Upper lobe of right lung (tissue), 1 donor: ENCODE measurements around the gene UBE2I. TPM values are rescaled to one million over a fixed set of nuclear protein-coding genes. Genes with fewer than 3 reads are reported as not detected.

Experiments
- ATAC-seq: fragments of 200-7000 bp; cut with Tn5 transposase; one replicate; pipeline ENCODE4 v1.9.1; 2020; ENCODE audit warnings: mild to moderate bottlenecking, moderate library complexity
- DNase-seq: peaks from one replicate; pipeline ENCODE4 v3.0.0-alpha.2; 2020
- H3K27ac ChIP-seq: fragments of 200-600 bp; one replicate; pipeline ENCODE4 v1.8.0; 2022
- H3K27me3 ChIP-seq: fragments of 200-600 bp; one replicate; pipeline ENCODE4 v1.8.0; 2022; ENCODE audit warnings: mild to moderate bottlenecking
- H3K36me3 ChIP-seq: fragments of 200-600 bp; one replicate; pipeline ENCODE4 v1.8.0; 2022
- H3K4me1 ChIP-seq: fragments of 200-600 bp; one replicate; pipeline ENCODE4 v1.8.0; 2022
- H3K4me3 ChIP-seq: fragments of 200-600 bp; one replicate; pipeline ENCODE4 v1.8.0; 2022; ENCODE audit warnings: mild to moderate bottlenecking
- H3K9me3 ChIP-seq: fragments of 200-600 bp; one replicate; pipeline ENCODE4 v1.8.0; 2022
- CTCF ChIP-seq: fragments of 200-600 bp; IDR thresholded peaks from one replicate; pipeline ENCODE4 v1.8.0; 2022; ENCODE audit warnings: antibody characterized with exemption
- intact Hi-C: fragments of 100-400 bp; cut with DNase I; formaldehyde crosslinking; loops from one replicate; pipeline ENCODE4 v1.11.0; 2022
- total RNA-seq: library from RNA; stranded (reverse); fragmentation: NEBNext Ultra II Directional; extraction: Animal tissue kit (Norgen Biotek cat#: 25700); gene quantifications from one replicate; pipeline ENCODE4 v1.2.1, GENCODE V29; 2021
- donor health status: DM: no; HTN: yes; CAD: no; lungs with severe emphysema.

UBE2I gene
- total RNA-seq, 1 donor from 2014 or later, result 95.6 TPM

- Histone ChIP-seq H3K4me1 (no peaks in the 10 kb centered on the region), H3K27ac (no peak overlapping the region), H3K4me3 (no peak overlapping the region), H3K9me3 (no peaks in the 10 kb centered on the region), H3K27me3 (no peaks in the 10 kb centered on the region), H3K36me3 (peaks cover 69% of the 10 kb centered on the region)
- ATAC-seq, result no peak
- TF ChIP-seq CTCF, result no peak
- intact Hi-C loops, result no loop called here
- DNase-seq, result no peak
Measured at GRCh38 chr16:1362807-1363206, 53.4 kb downstream of the UBE2I start.

- intact Hi-C loops, result no loop called here
- Histone ChIP-seq H3K36me3 (peaks cover 69% of the 10 kb centered on the region), H3K27me3 (no peaks in the 10 kb centered on the region), H3K27ac (no peak overlapping the region), H3K4me3 (no peak overlapping the region), H3K9me3 (no peaks in the 10 kb centered on the region), H3K4me1 (no peaks in the 10 kb centered on the region)
- DNase-seq (peak; percentile 77), ATAC-seq (peak; percentile 89)
- TF ChIP-seq CTCF, result peak; percentile 67
Measured at GRCh38 chr16:1363501-1364041, 54.1 kb downstream of the UBE2I start.

GRCh38 chr16:1364510-1364909 lies 55.1 kb downstream of the UBE2I start:
- intact Hi-C loops, result no loop called here

GRCh38 chr16:1366060-1366711 lies 56.8 kb downstream of the UBE2I start:
- Histone ChIP-seq H3K36me3 (peaks cover 63% of the 10 kb centered on the region), H3K27me3 (no peaks in the 10 kb centered on the region), H3K4me3 (no peak overlapping the region), H3K27ac (no peak overlapping the region), H3K4me1 (no peaks in the 10 kb centered on the region), H3K9me3 (no peaks in the 10 kb centered on the region)
- intact Hi-C loops, result no loop called here
- no peak for TF ChIP-seq CTCF
- ATAC-seq, result peak; percentile 5
- no peak for DNase-seq

More at GRCh38 chr16:1364510-1364909, 55.1 kb downstream of the UBE2I start:
- H3K27ac ChIP-seq, result no peak overlapping the region
- no peak for TF ChIP-seq CTCF
- H3K4me3 ChIP-seq, result no peak overlapping the region
- peaks cover 68% of the 10 kb centered on the region for H3K36me3 ChIP-seq
- no peaks in the 10 kb centered on the region for H3K27me3 ChIP-seq
- DNase-seq, result no peak
- H3K4me1 ChIP-seq, result no peaks in the 10 kb centered on the region
- no peaks in the 10 kb centered on the region for H3K9me3 ChIP-seq
- ATAC-seq, result no peak

GRCh38 chr16:1366712-1367299 lies 57.4 kb downstream of the UBE2I start:
- no peak for DNase-seq
- no peak overlapping the region for H3K4me3 ChIP-seq
- H3K4me1 ChIP-seq, result no peaks in the 10 kb centered on the region
- peaks cover 59% of the 10 kb centered on the region for H3K36me3 ChIP-seq
- no peak overlapping the region for H3K27ac ChIP-seq
- ATAC-seq, result no peak
- H3K27me3 ChIP-seq, result no peaks in the 10 kb centered on the region
- intact Hi-C loops, result no loop called here
- H3K9me3 ChIP-seq, result no peaks in the 10 kb centered on the region
- no peak for TF ChIP-seq CTCF
